Body of pancreas (tissue), 4 donors: ENCODE data around the gene STRADB.

Experiments used
- CTCF ChIP-seq, 7 experiments: fragments of 450-650 bp in 4 of 7; fragments of 200-600 bp in 3 of 7; sonication (generic) in 3 of 7; IDR thresholded peaks; one replicate each; pipeline ENCODE4 v1.5.1; 2016 to 2019; ENCODE audit warnings: antibody characterized with exemption in 7 of 7
- POLR2A ChIP-seq, 3 donors: fragments of 450-650 bp; IDR thresholded peaks; one replicate each; pipeline ENCODE4 v1.6.1; 2016; ENCODE audit warnings: antibody characterized with exemption in 3 of 3, mild to moderate bottlenecking in 2 of 3

GRCh38 chr2:201403880-201404279 is 47.7 kb upstream of the STRADB start:
- TF ChIP-seq POLR2A (IDR thresholded peaks at IDR 0.05) (no peak), CTCF (IDR thresholded peaks at IDR 0.05) (no peak)
